GM19324 (cell line): ENCODE results near the gene PLA2G4C.

Experiments
- ATAC-seq: cut with Tn5 transposase; IDR thresholded peaks from one replicate; pipeline ENCODE4 v1.9.1; 2021; ENCODE audit warnings: mild to moderate bottlenecking, moderate library complexity; ENCODE audit not compliant: unreplicated experiment, low FRiP score

Gene PLA2G4C

GRCh38 chr19:48110350-48110966, at the start of gene PLA2G4C:
Gene PLA2G4C, minus strand, starts transcription at chr19:48110817. Its CDS starts 4,288 bp downstream, at chr19:48106529.
- ATAC-seq: peak; percentile 62

GRCh38 chr19:48158210-48158790, 47.7 kb upstream of the PLA2G4C start:
- ATAC-seq: no peak

GRCh38 chr19:48154003-48154402, 43.4 kb upstream of the PLA2G4C start:
- no peak for ATAC-seq

GRCh38 chr19:48152551-48152950, 41.9 kb upstream of the PLA2G4C start:
- no peak for ATAC-seq

- ATAC-seq: no peak
These were observed 38.8 kb upstream of the PLA2G4C start for GRCh38 chr19:48149430-48149829.

- no peak for ATAC-seq
These were observed 38.0 kb upstream of the PLA2G4C start for GRCh38 chr19:48148576-48148975.

- ATAC-seq: no peak
These were observed 37.1 kb upstream of the PLA2G4C start for GRCh38 chr19:48147597-48148175.

GRCh38 chr19:48139053-48139452, 28.4 kb upstream of the PLA2G4C start:
- ATAC-seq: no peak

- no peak for ATAC-seq
These were observed 26.8 kb upstream of the PLA2G4C start for GRCh38 chr19:48137411-48137810.

GRCh38 chr19:48136547-48136946, 25.9 kb upstream of the PLA2G4C start:
- ATAC-seq: no peak

- no peak for ATAC-seq
These were observed 24.8 kb upstream of the PLA2G4C start for GRCh38 chr19:48135411-48135810.

GRCh38 chr19:48133094-48133493, 22.5 kb upstream of the PLA2G4C start:
- ATAC-seq: no peak

GRCh38 chr19:48127561-48127960, 16.9 kb upstream of the PLA2G4C start:
- no peak for ATAC-seq

- ATAC-seq: no peak
These were observed 13.5 kb upstream of the PLA2G4C start for GRCh38 chr19:48123907-48124651.

GRCh38 chr19:48122421-48122820, 11.8 kb upstream of the PLA2G4C start:
- no peak for ATAC-seq

GRCh38 chr19:48121909-48122371, 11.3 kb upstream of the PLA2G4C start:
- no peak for ATAC-seq

GRCh38 chr19:48121066-48121465, 10.4 kb upstream of the PLA2G4C start:
- ATAC-seq: no peak

GRCh38 chr19:48120505-48120904, 9.9 kb upstream of the PLA2G4C start:
- ATAC-seq: no peak

GRCh38 chr19:48118131-48118517, 7.5 kb upstream of the PLA2G4C start:
- no peak for ATAC-seq

GRCh38 chr19:48117515-48118130, 7.0 kb upstream of the PLA2G4C start:
- no peak for ATAC-seq
